GM23338 (cell line): ENCODE results near the gene NEK7.

Source experiments
- CREB1 ChIP-seq: fragments of 250-450 bp; sonication (Bioruptor Pico); IDR thresholded peaks from 2 replicates; pipeline ENCODE4 v1.5.0; 2020; ENCODE audit warnings: low read depth, mild to moderate bottlenecking, moderate library complexity
- ETS1 ChIP-seq: IDR thresholded peaks from 2 replicates; pipeline ENCODE4 v1.6.1; 2016; ENCODE audit warnings: antibody characterized with exemption
- EZH2 ChIP-seq: fragments of 200-600 bp; sonication (generic); IDR thresholded peaks from one replicate; pipeline ENCODE4 v1.8.0; 2017; ENCODE audit warnings: antibody characterized with exemption, mild to moderate bottlenecking, low read depth; ENCODE audit not compliant: unreplicated experiment
- EZH2phosphoT487 ChIP-seq: fragments of 200-600 bp; sonication (generic); IDR thresholded peaks from one replicate; pipeline ENCODE4 v1.8.1; 2018; ENCODE audit warnings: antibody characterized with exemption; ENCODE audit not compliant: unreplicated experiment
- NANOG ChIP-seq: IDR thresholded peaks from 2 replicates; pipeline ENCODE4 v1.6.1; 2016; ENCODE audit warnings: antibody characterized with exemption, borderline replicate concordance
- POLR2AphosphoS5 ChIP-seq: IDR thresholded peaks from 2 replicates; pipeline ENCODE4 v1.6.1; 2016; ENCODE audit warnings: antibody characterized with exemption, low read depth
- REST ChIP-seq: IDR thresholded peaks from one replicate; pipeline ENCODE4 v1.6.1; 2018; ENCODE audit warnings: antibody characterized with exemption; ENCODE audit not compliant: unreplicated experiment
- STAT1 ChIP-seq: IDR thresholded peaks from one replicate; pipeline ENCODE4 v1.6.1; 2016; ENCODE audit warnings: antibody characterized with exemption; ENCODE audit not compliant: unreplicated experiment
- ZNF114 ChIP-seq: fragments of 250-450 bp; sonication (Bioruptor Pico); IDR thresholded peaks from 2 replicates; pipeline ENCODE4 v1.5.0; 2020; ENCODE audit warnings: mild to moderate bottlenecking, moderate library complexity
- TF ChIP-seq, protein P1 (sequence below), 2 experiments: fragments of 200-600 bp in 1 of 2; sonication (generic) in 1 of 2; conservative IDR thresholded peaks; 2 replicates each; pipeline versions ENCODE4 v1.5.1 to v1.6.1; 2016 to 2017; ENCODE audit warnings: antibody characterized with exemption in 2 of 2, low read depth in 2 of 2, mild to moderate bottlenecking in 2 of 2, moderate library complexity in 1 of 2

- TF ChIP-seq POLR2AphosphoS5 (no peak), EZH2phosphoT487 (no peak), EZH2 (no peak), REST (no peak), ZNF114 (no peak), NANOG (no peak), CREB1 (CRISPR knock-in tag) (no peak), ETS1 (no peak), STAT1 (no peak)
- TF ChIP-seq, protein P1, sequence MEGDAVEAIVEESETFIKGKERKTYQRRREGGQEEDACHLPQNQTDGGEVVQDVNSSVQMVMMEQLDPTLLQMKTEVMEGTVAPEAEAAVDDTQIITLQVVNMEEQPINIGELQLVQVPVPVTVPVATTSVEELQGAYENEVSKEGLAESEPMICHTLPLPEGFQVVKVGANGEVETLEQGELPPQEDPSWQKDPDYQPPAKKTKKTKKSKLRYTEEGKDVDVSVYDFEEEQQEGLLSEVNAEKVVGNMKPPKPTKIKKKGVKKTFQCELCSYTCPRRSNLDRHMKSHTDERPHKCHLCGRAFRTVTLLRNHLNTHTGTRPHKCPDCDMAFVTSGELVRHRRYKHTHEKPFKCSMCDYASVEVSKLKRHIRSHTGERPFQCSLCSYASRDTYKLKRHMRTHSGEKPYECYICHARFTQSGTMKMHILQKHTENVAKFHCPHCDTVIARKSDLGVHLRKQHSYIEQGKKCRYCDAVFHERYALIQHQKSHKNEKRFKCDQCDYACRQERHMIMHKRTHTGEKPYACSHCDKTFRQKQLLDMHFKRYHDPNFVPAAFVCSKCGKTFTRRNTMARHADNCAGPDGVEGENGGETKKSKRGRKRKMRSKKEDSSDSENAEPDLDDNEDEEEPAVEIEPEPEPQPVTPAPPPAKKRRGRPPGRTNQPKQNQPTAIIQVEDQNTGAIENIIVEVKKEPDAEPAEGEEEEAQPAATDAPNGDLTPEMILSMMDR (conservative IDR thresholded peaks at IDR 0.05; ENCODE audit: low read depth in 2 of 2), result no peak
Observed at GRCh38 chr1:198161718-198162090, 4.9 kb downstream of the NEK7 start.
